ENCODE measurements around the gene WNT3A. TPM values are rescaled to one million over a fixed set of nuclear protein-coding genes. Genes with fewer than 3 reads are reported as not detected.
A peak's percentile ranks its signal among the peaks of the same experiment; 100 is the strongest.
"Not testable (repeated sequence)": the region's sequence is repeated elsewhere in the genome, so short reads cannot be mapped to it uniquely, and the experiment has no call there.

Gene WNT3A, protein sequence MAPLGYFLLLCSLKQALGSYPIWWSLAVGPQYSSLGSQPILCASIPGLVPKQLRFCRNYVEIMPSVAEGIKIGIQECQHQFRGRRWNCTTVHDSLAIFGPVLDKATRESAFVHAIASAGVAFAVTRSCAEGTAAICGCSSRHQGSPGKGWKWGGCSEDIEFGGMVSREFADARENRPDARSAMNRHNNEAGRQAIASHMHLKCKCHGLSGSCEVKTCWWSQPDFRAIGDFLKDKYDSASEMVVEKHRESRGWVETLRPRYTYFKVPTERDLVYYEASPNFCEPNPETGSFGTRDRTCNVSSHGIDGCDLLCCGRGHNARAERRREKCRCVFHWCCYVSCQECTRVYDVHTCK
- polyA plus RNA-seq (2012; ENCODE audit: insufficient read depth, insufficient read length) = not detected

DNA sequence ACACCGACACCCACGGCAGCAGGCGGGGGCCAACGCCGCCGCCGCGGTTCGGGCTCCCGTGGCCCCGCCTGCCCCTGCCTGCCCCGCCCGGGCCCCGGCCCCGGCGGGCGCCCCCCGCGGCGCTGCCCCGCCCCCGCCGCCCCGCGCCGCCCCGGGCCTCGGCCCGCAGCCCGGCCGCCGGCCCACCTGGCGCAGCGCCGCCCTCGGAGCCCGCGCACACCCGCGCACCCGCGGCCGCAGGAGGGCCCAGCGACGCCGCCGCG lies at the start of gene WNT3A:
WNT3A (plus strand) TSS at position 213 of the 263 bp plus-strand sequence. CDS start 131 bp downstream, outside the sequence.
- no peak within 1 kb of the TSS for H3K4me3 ChIP-seq (ENCODE audit: low read length)

DNA sequence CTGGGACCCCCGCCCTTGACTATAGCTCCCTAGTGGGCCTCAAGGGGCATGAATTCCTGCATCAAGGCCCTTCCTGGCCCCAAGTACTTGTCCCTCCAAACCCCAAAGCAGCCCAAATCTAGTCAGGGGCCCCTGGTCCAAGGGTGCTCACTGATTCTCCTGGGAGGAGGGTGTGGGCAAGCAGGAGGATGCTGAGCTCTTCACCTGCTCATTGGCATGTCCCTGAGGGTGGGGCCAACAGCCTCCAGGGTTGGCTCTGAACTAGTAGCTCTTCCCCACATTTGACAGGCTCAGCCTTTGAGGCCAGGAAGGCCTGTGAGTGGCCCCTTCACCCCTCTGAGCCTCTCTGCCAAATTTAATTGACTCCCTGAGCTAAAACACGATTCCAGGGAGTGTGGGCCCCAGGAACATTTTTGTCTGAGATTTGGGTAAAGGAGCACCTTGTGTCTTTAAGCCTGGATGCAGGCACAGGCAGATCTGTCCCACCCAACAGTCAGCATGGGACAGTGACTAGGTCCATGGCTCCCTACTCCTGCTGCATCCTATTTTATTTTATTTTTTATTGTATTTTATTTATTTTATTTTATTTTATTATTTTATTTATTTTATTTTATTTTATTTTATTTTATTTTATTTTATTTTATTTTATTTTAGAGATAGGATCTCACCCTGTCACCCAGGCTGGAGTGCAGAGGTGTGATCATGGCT lies 48.0 kb upstream of the WNT3A start:
- DNase-seq (ENCODE audit: low read depth, low spot score) = no peak
- no peak overlapping the region for H3K4me3 ChIP-seq (ENCODE audit: low read length)

More for the DNA sequence above, at the start of gene WNT3A:
- no peak for DNase-seq (ENCODE audit: low read depth, low spot score)

GRCh38 chr1:227959325-227959860 lies 47.4 kb upstream of the WNT3A start:
- no peak for DNase-seq (ENCODE audit: low read depth, low spot score)
- H3K4me3 ChIP-seq (ENCODE audit: low read length) = no peak overlapping the region

DNA sequence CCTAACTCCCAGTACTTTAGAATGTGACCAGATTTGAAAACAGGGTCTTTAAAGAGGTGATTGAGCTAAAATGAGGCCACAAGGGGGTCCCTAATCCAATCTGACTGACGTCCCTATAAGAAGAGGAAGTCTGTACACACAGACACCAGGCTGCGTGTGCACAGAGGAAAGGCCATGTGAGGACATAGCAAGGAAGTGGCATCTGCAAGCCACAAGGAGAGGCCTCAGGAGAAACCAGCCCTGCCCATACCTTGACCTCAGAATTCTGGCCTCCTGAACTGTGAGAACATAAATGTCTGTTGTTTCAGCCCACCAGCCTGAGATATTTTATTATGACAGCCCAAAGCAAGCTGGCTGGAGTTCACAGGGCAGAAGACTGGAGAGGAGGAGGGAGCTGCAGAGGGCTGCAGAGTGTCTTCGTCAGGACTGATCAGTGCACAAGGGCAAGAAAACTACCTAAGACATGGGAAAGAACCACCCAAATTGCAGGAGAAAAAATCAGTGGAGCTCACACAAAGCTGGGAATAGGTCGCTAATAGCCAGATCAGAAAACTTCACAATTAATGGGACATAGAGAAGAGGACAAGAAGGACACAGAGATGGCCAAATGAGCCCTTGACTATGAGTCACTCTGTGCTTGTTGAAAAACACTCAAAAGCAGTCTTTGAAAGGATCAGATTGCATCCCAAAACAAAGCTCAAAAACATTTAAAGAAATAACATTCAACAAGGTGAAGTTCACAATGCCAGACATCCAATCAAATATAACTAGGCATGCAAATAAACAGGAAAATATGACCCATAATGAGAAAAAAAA lies 44.9 kb upstream of the WNT3A start:
- no peak overlapping the region for H3K4me3 ChIP-seq (ENCODE audit: low read length)
- DNase-seq (ENCODE audit: low read depth, low spot score) = peak; percentile 5

- H3K4me3 ChIP-seq (ENCODE audit: low read length); DNase-seq (ENCODE audit: low read depth, low spot score): not testable (repeated sequence)
These were observed 40.1 kb upstream of the WNT3A start for GRCh38 chr1:227966733-227967132.

GRCh38 chr1:227967815-227968214 lies 39.0 kb upstream of the WNT3A start:
- not testable (repeated sequence) for DNase-seq (ENCODE audit: low read depth, low spot score); H3K4me3 ChIP-seq (ENCODE audit: low read length)

DNA sequence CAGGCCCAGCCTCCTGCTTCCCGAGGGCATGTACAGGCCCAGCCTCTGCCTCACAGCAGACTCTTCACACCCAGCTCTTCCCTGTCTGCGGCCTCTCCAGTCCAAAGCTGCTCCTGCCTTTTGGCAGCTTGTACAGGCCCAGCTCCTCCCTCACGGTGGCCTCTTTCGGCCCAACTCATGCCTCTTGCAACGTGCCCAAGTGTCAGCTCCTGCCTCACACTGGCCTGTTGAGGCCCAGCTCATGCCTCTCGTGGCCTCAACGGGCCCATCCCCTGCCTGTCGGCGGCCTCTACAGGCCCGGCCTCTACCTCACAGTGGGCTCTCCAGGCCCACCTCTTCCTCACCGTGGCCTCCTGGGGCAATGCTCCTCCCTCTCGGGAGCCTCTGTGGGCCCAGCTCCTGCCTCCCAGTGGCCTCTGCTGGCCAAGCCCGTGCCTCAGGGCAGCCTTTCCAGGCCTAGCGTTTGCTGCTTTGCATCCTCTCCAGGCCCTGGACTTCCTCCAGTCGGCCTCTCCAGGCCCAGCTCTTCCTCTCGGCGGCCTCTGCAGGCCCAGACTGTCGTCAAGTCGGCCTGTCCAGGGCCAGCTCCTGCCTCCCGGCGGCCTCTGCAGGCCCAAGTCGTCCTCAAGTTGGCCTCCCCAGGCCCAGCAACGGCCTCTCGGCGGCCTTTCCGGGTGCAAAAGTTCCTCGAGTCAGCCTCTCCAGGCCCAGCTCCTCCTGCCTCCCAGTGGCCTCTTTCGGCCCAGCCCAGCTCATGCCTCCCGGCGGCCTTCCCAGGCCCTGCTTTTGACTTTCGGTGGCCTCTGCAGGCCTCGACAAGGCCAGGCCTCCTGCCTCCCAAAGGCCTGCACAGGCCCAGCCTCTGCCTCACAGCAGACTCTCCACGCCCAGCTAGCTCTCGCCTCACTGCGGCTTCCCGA lies 36.5 kb upstream of the WNT3A start:
- not testable (repeated sequence) for H3K4me3 ChIP-seq (ENCODE audit: low read length); DNase-seq (ENCODE audit: low read depth, low spot score)

DNA sequence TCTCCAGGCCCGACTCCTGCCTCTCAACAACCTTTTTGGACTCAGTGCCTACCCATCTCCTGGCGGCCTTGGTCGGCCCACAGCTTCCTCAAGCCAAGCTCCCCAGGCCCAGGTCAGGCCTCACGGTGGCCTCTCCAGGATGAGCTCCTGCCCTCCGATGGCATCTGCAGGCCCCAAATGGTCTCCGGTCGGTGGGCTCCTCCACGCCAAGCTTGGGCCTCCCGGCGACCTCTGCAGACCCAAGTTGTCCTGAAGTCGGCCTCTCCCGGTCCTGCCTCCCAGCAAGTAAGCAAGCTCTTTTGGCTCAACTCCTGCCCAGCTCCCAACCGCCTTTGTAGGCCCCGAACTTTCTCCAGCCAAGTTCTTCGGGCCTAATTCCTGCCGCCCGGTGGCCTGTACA lies 35.6 kb upstream of the WNT3A start:
- H3K4me3 ChIP-seq (ENCODE audit: low read length); DNase-seq (ENCODE audit: low read depth, low spot score): not testable (repeated sequence)

DNA sequence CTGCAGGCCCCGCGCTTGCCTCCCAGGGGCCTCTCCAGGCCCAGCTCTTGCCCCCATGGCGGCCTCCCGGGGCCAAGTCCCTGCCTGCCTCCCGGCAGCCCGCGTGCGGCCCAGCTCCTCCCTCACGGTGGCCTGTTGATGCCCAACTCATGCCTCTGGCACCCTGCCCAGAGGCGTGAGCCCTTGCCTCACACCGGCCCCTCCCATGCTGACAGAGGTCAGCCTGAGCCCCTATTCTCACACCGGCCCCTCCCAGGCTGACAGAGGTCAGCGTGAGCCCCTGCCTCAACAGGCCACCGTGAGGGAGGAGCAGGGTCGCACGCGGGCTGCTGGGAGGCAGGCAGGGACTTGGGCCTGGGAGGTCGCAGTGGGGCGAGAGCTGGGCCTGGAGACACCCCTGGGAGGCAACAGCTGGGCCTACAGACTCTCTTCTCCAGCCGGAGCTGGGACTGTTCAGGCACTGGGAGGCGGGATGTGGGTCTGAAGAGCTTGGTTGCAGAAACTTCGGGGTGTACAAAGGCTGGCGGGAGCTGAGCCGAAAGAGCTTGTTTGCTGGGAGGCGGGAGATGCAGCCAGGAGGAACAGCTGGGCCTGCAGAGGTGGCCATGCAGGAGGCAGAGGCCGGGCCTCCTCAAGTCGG lies 35.0 kb upstream of the WNT3A start:
- not testable (repeated sequence) for H3K4me3 ChIP-seq (ENCODE audit: low read length); DNase-seq (ENCODE audit: low read depth, low spot score)

GRCh38 chr1:227972283-227972679 lies 34.5 kb upstream of the WNT3A start:
- DNase-seq (ENCODE audit: low read depth, low spot score); H3K4me3 ChIP-seq (ENCODE audit: low read length): not testable (repeated sequence)

GRCh38 chr1:227972843-227973374 lies 33.9 kb upstream of the WNT3A start:
- H3K4me3 ChIP-seq (ENCODE audit: low read length); DNase-seq (ENCODE audit: low read depth, low spot score): not testable (repeated sequence)

GRCh38 chr1:227973724-227974288 lies 33.0 kb upstream of the WNT3A start:
- not testable (repeated sequence) for H3K4me3 ChIP-seq (ENCODE audit: low read length); DNase-seq (ENCODE audit: low read depth, low spot score)

GRCh38 chr1:227975583-227976283 lies 31.1 kb upstream of the WNT3A start:
- DNase-seq (ENCODE audit: low read depth, low spot score) = not testable (repeated sequence)

GRCh38 chr1:227987181-227987580 lies 19.6 kb upstream of the WNT3A start:
- DNase-seq (ENCODE audit: low read depth, low spot score) = no peak
- no peak overlapping the region for H3K4me3 ChIP-seq (ENCODE audit: low read length)

More at GRCh38 chr1:227975583-227976283, 31.1 kb upstream of the WNT3A start:
- not testable (repeated sequence) for H3K4me3 ChIP-seq (ENCODE audit: low read length)

DNA sequence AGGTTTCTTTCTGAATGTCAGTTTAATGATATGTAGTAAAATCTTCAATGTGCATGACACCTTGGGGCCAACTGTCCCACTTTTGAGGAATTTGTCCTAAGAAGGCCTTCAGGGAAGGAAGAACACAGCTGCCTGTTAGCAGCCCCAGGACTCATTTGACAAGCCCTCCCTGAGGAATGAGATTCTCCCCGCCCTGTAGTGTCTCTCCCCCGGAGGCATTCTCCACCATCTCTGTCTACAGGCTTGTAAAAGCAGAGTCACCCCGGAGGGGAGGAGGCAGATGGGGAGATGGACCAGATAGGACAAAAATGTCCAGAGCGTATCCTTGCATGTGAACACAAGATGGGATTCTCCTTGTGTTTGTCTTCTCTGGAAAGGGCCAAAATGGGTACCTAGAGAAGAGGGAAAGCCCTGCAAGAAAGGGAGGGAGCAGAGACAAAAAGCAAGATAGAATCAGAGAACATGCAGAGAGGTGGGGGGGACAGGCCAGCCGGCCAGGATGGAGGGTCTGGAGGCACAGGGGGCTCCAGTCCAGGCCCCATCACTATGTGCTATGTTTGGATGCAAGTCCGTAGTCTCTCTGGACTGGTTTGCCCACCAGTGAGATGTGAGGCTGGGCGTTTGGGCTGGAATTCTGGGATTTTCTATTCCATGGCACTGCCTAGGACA lies 12.0 kb upstream of the WNT3A start:
- H3K4me3 ChIP-seq (ENCODE audit: low read length) = no peak overlapping the region
- DNase-seq (ENCODE audit: low read depth, low spot score) = no peak

DNA sequence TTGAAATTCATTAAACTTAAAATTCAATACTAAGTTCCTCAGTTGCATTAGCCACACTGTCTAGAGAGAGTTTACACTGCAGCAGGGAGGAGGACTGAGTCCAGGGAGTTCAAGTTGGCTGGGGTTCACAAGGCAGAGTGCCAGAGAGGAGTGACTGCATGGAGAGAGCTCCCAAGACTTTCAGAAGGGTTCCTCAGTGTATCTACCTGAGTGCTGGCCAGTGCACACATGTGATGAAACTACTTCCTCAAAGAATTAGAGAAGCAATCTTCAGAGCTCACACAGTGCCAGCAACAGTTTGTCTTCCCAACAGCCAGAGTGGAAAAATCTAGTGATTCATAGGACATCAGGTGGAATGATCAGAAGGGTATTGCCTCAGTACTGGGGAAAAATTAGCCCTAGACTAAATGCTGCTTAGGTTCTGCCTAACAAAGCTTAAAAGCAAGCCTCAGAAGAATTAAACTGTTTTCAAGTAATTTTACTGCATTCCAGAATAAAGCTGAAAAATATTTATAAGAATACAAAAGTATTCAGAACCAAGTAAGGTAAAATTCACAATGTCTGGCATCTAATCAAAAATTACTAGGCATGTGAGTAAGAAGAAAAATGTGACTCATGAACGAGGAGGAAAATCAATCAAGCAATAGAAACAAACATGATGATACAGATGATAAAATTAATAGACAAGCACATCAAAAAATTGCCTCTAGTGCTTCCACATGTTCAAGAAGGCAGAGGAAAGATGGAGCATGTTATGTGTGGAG lies 10.4 kb upstream of the WNT3A start:
- H3K4me3 ChIP-seq (ENCODE audit: low read length) = no peak overlapping the region
- no peak for DNase-seq (ENCODE audit: low read depth, low spot score)
